GM19463 (cell line): Measurements from ENCODE around the gene VEZF1.

Experiments used
- ATAC-seq: cut with Tn5 transposase; IDR thresholded peaks from one replicate; pipeline ENCODE4 v1.9.1; 2021; ENCODE audit warnings: mild to moderate bottlenecking, moderate library complexity; ENCODE audit not compliant: unreplicated experiment

Gene VEZF1

GRCh38 chr17:57953705-57954396 is 34.2 kb downstream of the VEZF1 start:
- no peak for ATAC-seq

- ATAC-seq = no peak
These were observed 34.8 kb downstream of the VEZF1 start for GRCh38 chr17:57953219-57953618.

- no peak for ATAC-seq
These were observed 38.4 kb downstream of the VEZF1 start for GRCh38 chr17:57949649-57950048.

- ATAC-seq = no peak
These were observed 39.3 kb downstream of the VEZF1 start for GRCh38 chr17:57948555-57949420.

GRCh38 chr17:57948169-57948554 is 39.9 kb downstream of the VEZF1 start:
- no peak for ATAC-seq

- ATAC-seq = no peak
These were observed 40.7 kb downstream of the VEZF1 start for GRCh38 chr17:57947369-57947768.

GRCh38 chr17:57946798-57947358 is 41.2 kb downstream of the VEZF1 start:
- ATAC-seq = peak; percentile 84

- ATAC-seq = no peak
These were observed 41.9 kb downstream of the VEZF1 start for GRCh38 chr17:57945996-57946797.

GRCh38 chr17:57944908-57945307 is 43.1 kb downstream of the VEZF1 start:
- ATAC-seq = no peak

- ATAC-seq = no peak
These were observed 44.4 kb downstream of the VEZF1 start for GRCh38 chr17:57943645-57944044.

- ATAC-seq = no peak
These were observed 44.9 kb downstream of the VEZF1 start for GRCh38 chr17:57943140-57943539.

GRCh38 chr17:57941384-57942370 is 46.4 kb downstream of the VEZF1 start:
- ATAC-seq = no peak

- ATAC-seq = peak; percentile 40
These were observed 47.3 kb downstream of the VEZF1 start for GRCh38 chr17:57940653-57941329.

GRCh38 chr17:57940231-57940630 is 47.8 kb downstream of the VEZF1 start:
- ATAC-seq = no peak

- ATAC-seq = peak; percentile 70
These were observed 48.3 kb downstream of the VEZF1 start for GRCh38 chr17:57939797-57940196.

GRCh38 chr17:57938061-57938502 is 50.0 kb downstream of the VEZF1 start:
- ATAC-seq = no peak

- no peak for ATAC-seq
These were observed 50.6 kb downstream of the VEZF1 start for GRCh38 chr17:57937492-57937891.

- no peak for ATAC-seq
These were observed 51.9 kb downstream of the VEZF1 start for GRCh38 chr17:57935833-57936807.
